HG02642 (cell line): ENCODE data around the gene OR6S1.
A peak's percentile ranks its signal among the peaks of the same experiment; 100 is the strongest.
"Not testable (repeated sequence)": the region's sequence is repeated elsewhere in the genome, so short reads cannot be mapped to it uniquely, and the experiment has no call there.

Experiments
- ATAC-seq: cut with Tn5 transposase; IDR thresholded peaks from one replicate; pipeline ENCODE4 v1.9.1; 2021; ENCODE audit warnings: mild to moderate bottlenecking; ENCODE audit not compliant: unreplicated experiment, poor library complexity

The OR6S1 gene

GRCh38 chr14:20613094-20614037 lies 28.1 kb downstream of the OR6S1 start:
- ATAC-seq: peak; percentile 74

GRCh38 chr14:20612403-20612802 lies 29.1 kb downstream of the OR6S1 start:
- no peak for ATAC-seq

GRCh38 chr14:20611277-20611676 lies 30.2 kb downstream of the OR6S1 start:
- ATAC-seq: no peak

GRCh38 chr14:20610002-20610765 lies 31.3 kb downstream of the OR6S1 start:
- peak; percentile 25 for ATAC-seq

GRCh38 chr14:20609215-20610001 lies 32.1 kb downstream of the OR6S1 start:
- ATAC-seq: no peak

- ATAC-seq: no peak
Measured at GRCh38 chr14:20608383-20609110, 32.9 kb downstream of the OR6S1 start.

GRCh38 chr14:20607617-20608016 lies 33.9 kb downstream of the OR6S1 start:
- no peak for ATAC-seq

- ATAC-seq: no peak
Measured at GRCh38 chr14:20606902-20607242, 34.6 kb downstream of the OR6S1 start.

- ATAC-seq: no peak
Measured at GRCh38 chr14:20606190-20606901, 35.1 kb downstream of the OR6S1 start.

GRCh38 chr14:20603813-20604690 lies 37.4 kb downstream of the OR6S1 start:
- no peak for ATAC-seq

GRCh38 chr14:20602583-20602982 lies 38.9 kb downstream of the OR6S1 start:
- ATAC-seq: no peak

- ATAC-seq: no peak
Measured at GRCh38 chr14:20601522-20601921, 40.0 kb downstream of the OR6S1 start.

- no peak for ATAC-seq
Measured at GRCh38 chr14:20597108-20597507, 44.4 kb downstream of the OR6S1 start.

- not testable (repeated sequence) for ATAC-seq
Measured at GRCh38 chr14:20595726-20596125, 45.8 kb downstream of the OR6S1 start.

- no peak for ATAC-seq
Measured at GRCh38 chr14:20592574-20592973, 48.9 kb downstream of the OR6S1 start.

- no peak for ATAC-seq
Measured at GRCh38 chr14:20591235-20591634, 50.3 kb downstream of the OR6S1 start, which contains the start of gene RNASE12. Gene RNASE12 (minus strand): TSS chr14:20591376. CDS start chr14:20590723, 653 bp downstream.
